ENCODE results near the gene DQX1. TPM values are rescaled to one million over a fixed set of nuclear protein-coding genes. Genes with fewer than 3 reads are reported as not detected.

The DQX1 gene
- total and polyA plus RNA-seq, 4 donors = 0.05 to 1.0 (median 0.08) TPM; not detected in 1

DNA sequence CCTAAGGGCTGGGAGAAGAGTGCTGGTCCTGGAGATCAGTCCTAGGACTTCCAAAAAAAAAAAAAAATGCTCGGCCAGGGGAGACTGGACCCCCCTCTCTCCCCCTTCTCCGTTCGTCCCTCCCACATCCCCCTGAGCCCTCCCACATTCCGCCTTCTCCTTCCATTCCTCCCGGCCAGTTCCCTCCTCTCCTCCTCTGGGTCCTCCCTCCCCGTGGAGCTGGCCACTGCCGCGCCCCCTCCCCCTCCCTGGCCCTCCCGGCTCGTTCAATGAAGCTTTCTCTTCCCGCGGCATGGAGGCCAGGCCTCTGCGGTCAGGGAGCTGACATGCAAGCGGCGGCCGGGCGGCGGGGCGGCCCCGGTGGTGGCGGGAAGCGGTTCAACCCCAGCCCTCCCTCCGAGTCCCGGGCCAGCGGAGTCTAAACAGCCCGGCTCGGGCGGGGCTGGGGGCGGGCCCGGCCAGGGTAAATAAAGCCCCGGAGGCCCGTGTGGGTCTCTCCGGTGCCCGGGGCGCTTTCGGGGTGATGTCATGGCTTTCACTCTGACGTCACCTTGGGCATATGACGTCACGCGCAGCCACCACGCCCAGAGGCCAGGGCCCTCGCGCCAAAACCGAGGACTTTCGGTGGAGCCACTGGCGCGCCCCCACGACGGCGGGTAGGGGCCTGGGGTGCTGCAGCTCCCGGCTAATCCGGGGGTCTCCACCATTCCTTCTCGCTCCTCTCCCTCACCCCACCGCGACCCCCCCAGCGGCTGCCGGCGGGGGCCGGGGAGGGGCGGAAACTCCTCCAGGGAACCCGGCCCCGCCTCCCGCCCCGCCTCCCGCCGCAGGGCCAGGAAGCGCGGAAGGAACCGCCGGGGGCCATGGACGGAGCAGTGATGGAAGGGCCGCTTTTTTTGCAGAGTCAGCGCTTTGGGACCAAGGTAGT is 28.1 kb upstream of the DQX1 start, which contains the start of the genes DOK1 and LOXL3:
TSS of gene DOK1 (plus strand) at position 829 of the 928 bp plus-strand sequence. CDS start at position 864, 35 bp downstream.
TSS of gene LOXL3 (minus strand) at position 51 of the 928 bp plus-strand sequence. CDS start 1,308 bp downstream, outside the sequence.
- TF ChIP-seq HNF4G (IDR thresholded peaks at IDR 0.05) (no peak), YY1 (IDR thresholded peaks at IDR 0.05) (no peak), TAF1 (conservative IDR thresholded peaks at IDR 0.05) (no peak), SP1 (IDR thresholded peaks at IDR 0.05) (no peak), RXRA (IDR thresholded peaks at IDR 0.05) (no peak), NR2F2 (IDR thresholded peaks at IDR 0.05) (no peak), GABPA (IDR thresholded peaks at IDR 0.05 in 1 of 2, conservative IDR thresholded peaks at IDR 0.05 in 1 of 2) (no peak), FOXA2 (IDR thresholded peaks at IDR 0.05) (no peak), JUND (IDR thresholded peaks at IDR 0.05) (no peak), HNF4A (conservative IDR thresholded peaks at IDR 0.05) (no peak), FOXA1 (IDR thresholded peaks at IDR 0.05) (no peak), RAD21 (IDR thresholded peaks at IDR 0.05) (no peak), EGR1 (IDR thresholded peaks at IDR 0.05; ENCODE audit: low read depth in 2 of 2) (no peak)
- TF ChIP-seq, protein P1, sequence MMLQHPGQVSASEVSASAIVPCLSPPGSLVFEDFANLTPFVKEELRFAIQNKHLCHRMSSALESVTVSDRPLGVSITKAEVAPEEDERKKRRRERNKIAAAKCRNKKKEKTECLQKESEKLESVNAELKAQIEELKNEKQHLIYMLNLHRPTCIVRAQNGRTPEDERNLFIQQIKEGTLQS (IDR thresholded peaks at IDR 0.05) = no peak
- TF ChIP-seq, protein P2, sequence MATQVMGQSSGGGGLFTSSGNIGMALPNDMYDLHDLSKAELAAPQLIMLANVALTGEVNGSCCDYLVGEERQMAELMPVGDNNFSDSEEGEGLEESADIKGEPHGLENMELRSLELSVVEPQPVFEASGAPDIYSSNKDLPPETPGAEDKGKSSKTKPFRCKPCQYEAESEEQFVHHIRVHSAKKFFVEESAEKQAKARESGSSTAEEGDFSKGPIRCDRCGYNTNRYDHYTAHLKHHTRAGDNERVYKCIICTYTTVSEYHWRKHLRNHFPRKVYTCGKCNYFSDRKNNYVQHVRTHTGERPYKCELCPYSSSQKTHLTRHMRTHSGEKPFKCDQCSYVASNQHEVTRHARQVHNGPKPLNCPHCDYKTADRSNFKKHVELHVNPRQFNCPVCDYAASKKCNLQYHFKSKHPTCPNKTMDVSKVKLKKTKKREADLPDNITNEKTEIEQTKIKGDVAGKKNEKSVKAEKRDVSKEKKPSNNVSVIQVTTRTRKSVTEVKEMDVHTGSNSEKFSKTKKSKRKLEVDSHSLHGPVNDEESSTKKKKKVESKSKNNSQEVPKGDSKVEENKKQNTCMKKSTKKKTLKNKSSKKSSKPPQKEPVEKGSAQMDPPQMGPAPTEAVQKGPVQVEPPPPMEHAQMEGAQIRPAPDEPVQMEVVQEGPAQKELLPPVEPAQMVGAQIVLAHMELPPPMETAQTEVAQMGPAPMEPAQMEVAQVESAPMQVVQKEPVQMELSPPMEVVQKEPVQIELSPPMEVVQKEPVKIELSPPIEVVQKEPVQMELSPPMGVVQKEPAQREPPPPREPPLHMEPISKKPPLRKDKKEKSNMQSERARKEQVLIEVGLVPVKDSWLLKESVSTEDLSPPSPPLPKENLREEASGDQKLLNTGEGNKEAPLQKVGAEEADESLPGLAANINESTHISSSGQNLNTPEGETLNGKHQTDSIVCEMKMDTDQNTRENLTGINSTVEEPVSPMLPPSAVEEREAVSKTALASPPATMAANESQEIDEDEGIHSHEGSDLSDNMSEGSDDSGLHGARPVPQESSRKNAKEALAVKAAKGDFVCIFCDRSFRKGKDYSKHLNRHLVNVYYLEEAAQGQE (IDR thresholded peaks at IDR 0.05) = no peak
- TF ChIP-seq, protein P3, sequence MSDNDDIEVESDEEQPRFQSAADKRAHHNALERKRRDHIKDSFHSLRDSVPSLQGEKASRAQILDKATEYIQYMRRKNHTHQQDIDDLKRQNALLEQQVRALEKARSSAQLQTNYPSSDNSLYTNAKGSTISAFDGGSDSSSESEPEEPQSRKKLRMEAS (IDR thresholded peaks at IDR 0.05) = no peak
- TF ChIP-seq, protein P4, sequence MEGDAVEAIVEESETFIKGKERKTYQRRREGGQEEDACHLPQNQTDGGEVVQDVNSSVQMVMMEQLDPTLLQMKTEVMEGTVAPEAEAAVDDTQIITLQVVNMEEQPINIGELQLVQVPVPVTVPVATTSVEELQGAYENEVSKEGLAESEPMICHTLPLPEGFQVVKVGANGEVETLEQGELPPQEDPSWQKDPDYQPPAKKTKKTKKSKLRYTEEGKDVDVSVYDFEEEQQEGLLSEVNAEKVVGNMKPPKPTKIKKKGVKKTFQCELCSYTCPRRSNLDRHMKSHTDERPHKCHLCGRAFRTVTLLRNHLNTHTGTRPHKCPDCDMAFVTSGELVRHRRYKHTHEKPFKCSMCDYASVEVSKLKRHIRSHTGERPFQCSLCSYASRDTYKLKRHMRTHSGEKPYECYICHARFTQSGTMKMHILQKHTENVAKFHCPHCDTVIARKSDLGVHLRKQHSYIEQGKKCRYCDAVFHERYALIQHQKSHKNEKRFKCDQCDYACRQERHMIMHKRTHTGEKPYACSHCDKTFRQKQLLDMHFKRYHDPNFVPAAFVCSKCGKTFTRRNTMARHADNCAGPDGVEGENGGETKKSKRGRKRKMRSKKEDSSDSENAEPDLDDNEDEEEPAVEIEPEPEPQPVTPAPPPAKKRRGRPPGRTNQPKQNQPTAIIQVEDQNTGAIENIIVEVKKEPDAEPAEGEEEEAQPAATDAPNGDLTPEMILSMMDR (IDR thresholded peaks at IDR 0.05; ENCODE audit: low read depth, low read length, missing input control) = no peak
- TF ChIP-seq, protein P5, sequence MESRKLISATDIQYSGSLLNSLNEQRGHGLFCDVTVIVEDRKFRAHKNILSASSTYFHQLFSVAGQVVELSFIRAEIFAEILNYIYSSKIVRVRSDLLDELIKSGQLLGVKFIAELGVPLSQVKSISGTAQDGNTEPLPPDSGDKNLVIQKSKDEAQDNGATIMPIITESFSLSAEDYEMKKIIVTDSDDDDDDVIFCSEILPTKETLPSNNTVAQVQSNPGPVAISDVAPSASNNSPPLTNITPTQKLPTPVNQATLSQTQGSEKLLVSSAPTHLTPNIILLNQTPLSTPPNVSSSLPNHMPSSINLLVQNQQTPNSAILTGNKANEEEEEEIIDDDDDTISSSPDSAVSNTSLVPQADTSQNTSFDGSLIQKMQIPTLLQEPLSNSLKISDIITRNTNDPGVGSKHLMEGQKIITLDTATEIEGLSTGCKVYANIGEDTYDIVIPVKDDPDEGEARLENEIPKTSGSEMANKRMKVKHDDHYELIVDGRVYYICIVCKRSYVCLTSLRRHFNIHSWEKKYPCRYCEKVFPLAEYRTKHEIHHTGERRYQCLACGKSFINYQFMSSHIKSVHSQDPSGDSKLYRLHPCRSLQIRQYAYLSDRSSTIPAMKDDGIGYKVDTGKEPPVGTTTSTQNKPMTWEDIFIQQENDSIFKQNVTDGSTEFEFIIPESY (IDR thresholded peaks at IDR 0.05) = no peak
- peak; percentile 82 for DNase-seq (ENCODE audit: low spot score)
- Histone ChIP-seq H3K4me1 (ENCODE audit: control insufficient read depth in 4 of 4, insufficient read depth in 4 of 4, low read length in 3 of 4) (peaks cover 1 to 9% (median 7%) of the 10 kb centered on the region in 4 donors), H3K9me3 (ENCODE audit: control insufficient read depth in 4 of 4, low read length in 3 of 4) (no peaks in the 10 kb centered on the region), H3K9ac (ENCODE audit: low read depth in 1 of 2, low read length in 2 of 2) (no peak within 1 kb of the TSS), H3K36me3 (ENCODE audit: control insufficient read depth in 4 of 4, insufficient read depth in 3 of 4, low read depth in 1 of 4, low read length in 3 of 4) (no peaks in the 10 kb centered on the region), H3K27ac (ENCODE audit: low read depth in 1 of 2, low read length in 2 of 2) (peak within 1 kb of the TSS; percentile 40 to 53), H3K27me3 (ENCODE audit: control insufficient read depth in 4 of 4, insufficient read depth in 4 of 4, low read length in 3 of 4) (no peaks in the 10 kb centered on the region), H3K4me3 (ENCODE audit: low read depth in 1 of 3, low read length in 3 of 3) (peak within 1 kb of the TSS; percentile 30 to 62 (median 53))
- under 1% methylated on average over 73 of the region's 73 CpGs for WGBS

Measured in liver (tissue), 9 donors.